ENCODE measurements around the gene TPSAB1.

Gene TPSAB1

GRCh38 chr16:1288813-1289476 lies 48.4 kb downstream of the TPSAB1 start:
- no peak for DNase-seq

DNA sequence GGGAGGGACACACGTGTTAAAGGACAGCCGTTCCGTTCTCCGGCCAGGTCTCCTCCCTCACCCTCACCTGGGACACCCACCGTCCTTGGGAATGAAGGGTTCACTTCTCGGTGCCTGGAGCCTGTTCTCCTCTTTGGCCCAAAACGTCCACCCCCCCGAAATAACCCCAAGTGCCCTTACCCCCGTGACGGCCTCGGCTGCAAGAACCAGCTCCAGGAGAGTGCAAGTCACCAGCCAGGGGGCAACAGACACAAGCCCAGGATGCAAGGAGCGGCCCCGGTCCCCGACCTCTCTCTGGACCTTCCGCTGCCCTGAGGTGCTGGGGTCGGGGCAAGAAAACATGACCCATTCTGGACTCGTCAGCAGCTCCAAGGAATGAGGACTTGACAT lies 49.0 kb downstream of the TPSAB1 start:
- DNase-seq: no peak

- DNase-seq: no peak
Measured at GRCh38 chr16:1290063-1290501, 49.6 kb downstream of the TPSAB1 start.

DNA sequence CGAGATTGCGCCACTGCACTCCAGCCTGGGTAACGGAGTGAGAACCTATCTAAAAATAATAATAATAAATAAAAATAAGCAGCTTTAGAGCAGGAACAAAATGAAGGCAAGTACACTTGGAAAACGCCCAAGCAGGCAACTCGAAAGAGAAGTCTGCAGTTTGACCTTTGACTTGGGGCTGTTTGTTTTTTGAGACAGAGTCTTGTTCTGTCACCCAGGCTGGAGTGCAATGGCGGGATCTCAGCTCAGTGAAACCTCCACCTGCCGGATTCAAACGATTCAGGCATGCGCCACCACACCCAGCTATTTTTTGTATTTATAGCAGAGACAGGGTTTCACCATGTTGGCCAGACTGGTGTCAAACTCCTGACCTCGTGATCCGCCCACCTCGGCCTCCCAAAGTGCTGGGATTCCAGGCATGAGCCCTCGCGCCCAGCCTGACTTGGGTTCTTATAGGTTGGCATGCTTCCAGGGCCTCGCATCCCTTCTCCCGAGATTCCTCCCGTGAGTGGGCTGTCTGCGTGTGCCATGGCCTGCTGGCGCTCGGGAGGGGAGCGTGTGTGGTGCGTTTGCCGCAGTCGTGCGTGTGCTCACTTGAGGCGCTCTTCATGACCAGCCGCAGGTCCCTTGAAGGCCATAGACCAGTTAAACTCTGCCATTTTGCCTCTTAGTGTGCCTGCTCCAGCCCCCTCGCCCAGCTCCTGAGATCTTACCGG lies 50.5 kb downstream of the TPSAB1 start:
- no peak for DNase-seq

DNA sequence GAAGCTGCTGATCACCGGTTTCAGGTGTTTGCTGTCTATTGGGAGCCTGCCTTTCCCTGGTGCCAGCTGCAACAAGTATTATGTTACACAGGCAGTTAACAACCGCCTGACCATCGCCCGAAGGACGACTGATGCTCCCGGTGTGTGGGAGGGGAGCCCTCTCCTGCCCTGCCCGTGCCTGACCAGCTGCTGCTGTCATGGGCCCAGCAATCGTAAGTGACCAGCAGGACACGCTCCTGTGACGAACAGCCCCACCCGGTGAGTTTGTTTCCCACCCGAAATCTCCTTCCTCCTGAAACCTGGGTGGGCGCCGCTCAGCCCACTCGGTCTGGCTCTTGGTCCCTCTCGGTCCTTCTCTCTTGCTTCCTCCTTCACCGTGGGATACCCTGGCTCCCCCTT lies 51.1 kb downstream of the TPSAB1 start:
- no peak for DNase-seq

All from fibroblast of skin of back (primary cell).